HepG2 (cell line): ENCODE measurements around the gene HPCAL1. TPM values are rescaled to one million over a fixed set of nuclear protein-coding genes. Genes with fewer than 3 reads are reported as not detected.
A peak's percentile ranks its signal among the peaks of the same experiment; 100 is the strongest.

Experiments used
- ATAC-seq: fragments of 200-7000 bp; cut with Tn5 transposase; 3 replicates; pipeline ENCODE4 v1.9.1; 2020; ENCODE audit warnings: mild to moderate bottlenecking, moderate library complexity
- BruUV-seq: library from RNA; stranded (reverse); fragments of 400-500 nt; replicated peaks from 2 replicates; lab custom pipeline; 2021; lab: Mats Ljungman, UMichigan
- CTCF ChIA-PET: fragments of 300-600 bp; formaldehyde crosslinking; extraction: SDS; loops from one replicate; lab custom pipeline; 2021; ENCODE audit warnings: low total read pairs, inconsistent platforms, low intra/inter-chr PET ratio; lab: Yijun Ruan, JAX
- POLR2A ChIA-PET: fragments of 350-600 bp; sonication (Branson Sonifier 250); formaldehyde crosslinking; loops from one replicate; lab custom pipeline; 2020; ENCODE audit warnings: antibody characterized with exemption, inconsistent platforms; lab: Yijun Ruan, JAX
- DNase-seq: peaks from one replicate; pipeline ENCODE4 v3.0.0-alpha.2; 2015; ENCODE audit warnings: low spot score
- FAIRE-seq: peaks from 3 replicates; lab custom pipeline; 2011; peaks lifted over from hg19 to GRCh38; lab: Jason Lieb, UNC
- H2AFZ ChIP-seq: one replicate; pipeline ENCODE4 v1.6.1; 2011; ENCODE audit warnings: low read length, inconsistent platforms
- H3K27ac ChIP-seq: fragments of 300-600 bp; 3 replicates; pipeline ENCODE4 v1.8.0; 2011; ENCODE audit warnings: mixed run types, mild to moderate bottlenecking, mixed read lengths, low read length, inconsistent platforms; ENCODE audit not compliant: insufficient read depth; ENCODE audit errors: extremely low read length
- H3K27me3 ChIP-seq, 2 experiments: fragments of 200-600 bp in 1 of 2; 2 replicates in 1 of 2; 3 replicates in 1 of 2; pipeline versions ENCODE4 v1.6.0 to v1.8.0; 2011; ENCODE audit warnings: low read length in 2 of 2, mild to moderate bottlenecking in 2 of 2, moderate library complexity in 2 of 2, inconsistent platforms in 1 of 2; ENCODE audit not compliant: insufficient read depth in 2 of 2, control insufficient read depth in 1 of 2
- H3K36me3 ChIP-seq, 2 experiments: fragments of 200-600 bp in 1 of 2; replicated peaks in 1 of 2; 2 replicates in 1 of 2; 3 replicates in 1 of 2; pipeline versions ENCODE4 v1.5.1 to v1.8.0; 2011; ENCODE audit warnings: low read length in 2 of 2, inconsistent platforms in 1 of 2; ENCODE audit not compliant: insufficient read depth in 2 of 2, control insufficient read depth in 1 of 2
- H3K4me1 ChIP-seq: 2 replicates; pipeline ENCODE4 v1.5.1; 2012; ENCODE audit warnings: low read length, inconsistent platforms; ENCODE audit not compliant: insufficient read depth
- H3K4me2 ChIP-seq: 2 replicates; pipeline ENCODE4 v1.6.0; 2011; ENCODE audit warnings: low read depth, low read length, inconsistent platforms
- H3K4me3 ChIP-seq, 3 experiments: fragments of 200-600 bp in 1 of 3; sonication (generic), shearing (Covaris generic) in 1 of 3; replicated peaks in 1 of 3; 2 replicates each; pipeline ENCODE4 v1.5.1; 2011 to 2016; ENCODE audit warnings: low read length in 3 of 3, inconsistent platforms in 2 of 3, low read depth in 2 of 3, mild to moderate bottlenecking in 2 of 3, control low read depth in 1 of 3, mixed read lengths in 1 of 3; ENCODE audit not compliant: insufficient read depth in 1 of 3
- H3K79me2 ChIP-seq: one replicate; pipeline ENCODE4 v1.6.1; 2011; ENCODE audit warnings: low read length, inconsistent platforms; ENCODE audit not compliant: insufficient read depth
- H3K9ac ChIP-seq: 2 replicates; pipeline ENCODE4 v1.6.0; 2011; ENCODE audit warnings: mild to moderate bottlenecking, low read depth, low read length, inconsistent platforms; ENCODE audit not compliant: insufficient read depth
- H3K9me3 ChIP-seq: 2 replicates; pipeline ENCODE4 v1.5.1; 2012; ENCODE audit warnings: mild to moderate bottlenecking, low read length
- H4K20me1 ChIP-seq: 2 replicates; pipeline ENCODE4 v1.6.0; 2011; ENCODE audit warnings: inconsistent platforms, mild to moderate bottlenecking, low read length, moderate library complexity; ENCODE audit not compliant: insufficient read depth
- AGO2 ChIP-seq: fragments of 200-400 bp; formaldehyde crosslinking; optimal IDR thresholded peaks from 2 replicates; pipeline ENCODE3; 2017; ENCODE audit warnings: mild to moderate bottlenecking, low read depth, low read length, moderate library complexity
- RFX5 ChIP-seq: IDR thresholded peaks from 2 replicates; pipeline ENCODE4 v1.6.1; 2011; ENCODE audit warnings: low read depth, low read length, improper control_type of control experiment
- TBL1XR1 ChIP-seq: fragments of 150-350 bp; IDR thresholded peaks from 2 replicates; pipeline ENCODE4 v1.6.1; 2014; ENCODE audit warnings: borderline replicate concordance, low read length; ENCODE audit not compliant: partially characterized antibody
- ZBTB38 ChIP-seq: sonication (generic); formaldehyde crosslinking; IDR thresholded peaks from 2 replicates; pipeline ENCODE4 v1.5.1; 2020; ENCODE audit warnings: mild to moderate bottlenecking, missing genetic modification reagents
- WGBS: methylation state at CpG from one replicate; pipeline ENCODE4 v1.1.6; 2017; ENCODE audit warnings: low lambda C conversion rate; 5-methylcytosine and 5-hydroxymethylcytosine counted together
- in situ Hi-C: cut with HindIII; loops from 2 replicates; pipeline ENCODE4 v1.10.0; 2017; ENCODE audit warnings: low pct_unique_long_range_greater_than_20kb; ENCODE audit not compliant: extremely low pct_ligation_motif_present
- intact Hi-C: fragments of 100-400 bp; cut with micrococcal nuclease; formaldehyde crosslinking; loops from one replicate; pipeline ENCODE4 v1.10.0; 2022; ENCODE audit not compliant: unreplicated experiment
- polyA plus RNA-seq, 8 experiments: library from polyadenylated mRNA; depleted of rRNA in 3 of 8; stranded (reverse) in 7 of 8; unstranded in 1 of 8; fragments of >200 nt; fragmentation: Illumina TruSeq in 4 of 8; extraction: Trizol in 4 of 8; gene quantifications; 2 replicates each; pipeline versions ENCODE4 v1.2.1 to v1.2.3, GENCODE V29; 2011 to 2016; ENCODE audit warnings: low read depth in 4 of 8, missing spikeins in 1 of 8, mixed read lengths in 1 of 8; ENCODE audit not compliant: insufficient read depth in 1 of 8
- total RNA-seq, 5 experiments: library from RNA; depleted of rRNA; stranded (reverse); fragments of >200 nt; fragmentation: Illumina TruSeq; extraction: Trizol; gene quantifications; 2 replicates each; pipeline ENCODE4 v1.2.3, GENCODE V29; 2016; ENCODE audit warnings: low read depth in 1 of 5

HPCAL1 gene
- total and polyA plus RNA-seq, 2 of the 13 experiments (the other 11 are each of a cell fraction or from before 2014, with no cell fraction given), result 29.5 to 29.9 TPM

DNA sequence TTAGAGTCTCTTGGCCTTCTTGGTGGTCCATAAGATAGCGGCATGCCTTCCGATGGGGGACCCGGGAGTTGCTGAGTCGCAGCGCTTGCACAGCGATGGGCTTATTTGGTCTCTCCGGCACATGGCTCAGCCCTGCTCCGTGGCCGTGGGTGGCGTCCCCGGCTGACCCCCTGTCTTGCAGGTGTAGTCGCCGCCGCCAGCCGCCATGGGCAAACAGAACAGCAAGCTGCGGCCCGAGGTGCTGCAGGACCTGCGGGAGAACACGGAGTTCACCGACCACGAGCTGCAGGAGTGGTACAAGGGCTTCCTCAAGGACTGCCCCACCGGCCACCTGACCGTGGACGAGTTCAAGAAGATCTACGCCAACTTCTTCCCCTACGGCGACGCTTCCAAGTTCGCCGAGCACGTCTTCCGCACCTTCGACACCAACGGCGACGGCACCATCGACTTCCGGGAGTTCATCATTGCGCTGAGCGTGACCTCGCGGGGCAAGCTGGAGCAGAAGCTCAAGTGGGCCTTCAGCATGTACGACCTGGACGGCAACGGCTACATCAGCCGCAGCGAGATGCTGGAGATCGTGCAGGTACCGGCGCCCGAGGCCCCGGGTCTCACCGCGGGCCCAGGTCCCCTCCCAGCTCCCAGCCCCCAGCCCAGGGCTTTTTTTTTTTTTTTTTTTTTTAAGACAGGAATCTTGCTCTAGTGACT, 117.0 kb downstream of the HPCAL1 start:
- Histone ChIP-seq H2AFZ (no peak overlapping the region), H3K4me2 (no peak overlapping the region), H3K27ac (no peak overlapping the region), H3K4me3 (no peak overlapping the region), H3K79me2 (no peaks in the 10 kb centered on the region), H3K4me1 (no peaks in the 10 kb centered on the region), H3K9ac (no peak overlapping the region), H3K27me3 (no peaks in the 10 kb centered on the region), H4K20me1 (no peaks in the 10 kb centered on the region), H3K36me3 (peaks cover 10 to 31% of the 10 kb centered on the region in 2 experiments; a peak in 4 of 5 replicates), H3K9me3 (no peaks in the 10 kb centered on the region)
- BruUV-seq, result no TSS peak
- intact Hi-C loops, result no loop called here
- 98% methylated on average over 52 of the region's 54 CpGs for WGBS
- in situ Hi-C loops, result no loop called here
- DNase-seq (no peak), ATAC-seq (no peak), FAIRE-seq (no peak)
- POLR2A ChIA-PET, result no interaction called here
- CTCF ChIA-PET, result no interaction called here
- no peak for TF ChIP-seq RFX5
- TF ChIP-seq AGO2, result peak; percentile 45
- peak; percentile 27; the same call in 1 of the 2 replicates for TF ChIP-seq ZBTB38 (CRISPR knock-in tag)

GRCh38 chr2:10422251-10422650, 119.5 kb downstream of the HPCAL1 start:
- intact Hi-C loops, result no loop called here
- TF ChIP-seq TBL1XR1, result no peak
- CTCF ChIA-PET, result no interaction called here
- in situ Hi-C loops, result no loop called here
- Histone ChIP-seq H3K36me3 (peaks cover 17 to 36% of the 10 kb centered on the region in 2 experiments; a peak in 4 of 5 replicates), H3K4me1 (no peaks in the 10 kb centered on the region), H3K9ac (no peak overlapping the region), H3K79me2 (no peaks in the 10 kb centered on the region), H4K20me1 (no peaks in the 10 kb centered on the region), H3K27ac (no peak overlapping the region), H3K4me2 (no peak overlapping the region), H2AFZ (no peak overlapping the region), H3K27me3 (no peaks in the 10 kb centered on the region), H3K4me3 (no peak overlapping the region), H3K9me3 (no peaks in the 10 kb centered on the region)
- 85% methylated on average over 6 of the region's 6 CpGs for WGBS
- no TSS peak for BruUV-seq
- DNase-seq, result no peak
- no peak for FAIRE-seq
- POLR2A ChIA-PET, result no interaction called here
- ATAC-seq, result no peak
